Occipital lobe (tissue), 2 donors: ENCODE data around the gene FAM78A. TPM values are rescaled to one million over a fixed set of nuclear protein-coding genes. Genes with fewer than 3 reads are reported as not detected.

Source experiments
- DNase-seq: peaks from one replicate; lab custom pipeline; 2025; lab: John Stamatoyannopoulos, UW
- total RNA-seq: library from RNA; depleted of rRNA; stranded (reverse); fragments of >200 nt; gene quantifications from one replicate; pipeline ENCODE4 v1.2.3, GENCODE V29; 2014

Gene FAM78A
- total RNA-seq, result 1.7 TPM

- DNase-seq, result no peak
Measured at GRCh38 chr9:131276094-131276888, at the start of gene FAM78A. TSS of gene FAM78A (minus strand) at chr9:131276510. CDS start at chr9:131276179, 331 bp downstream.

GRCh38 chr9:131324736-131325679 is 48.7 kb upstream of the FAM78A start:
- DNase-seq, result no peak

- no peak for DNase-seq
Measured at GRCh38 chr9:131323629-131324028, 47.3 kb upstream of the FAM78A start.

GRCh38 chr9:131320031-131320685 is 43.8 kb upstream of the FAM78A start:
- DNase-seq, result no peak

- DNase-seq, result no peak
Measured at GRCh38 chr9:131319486-131319885, 43.2 kb upstream of the FAM78A start.

- DNase-seq, result no peak
Measured at GRCh38 chr9:131318231-131319085, 42.1 kb upstream of the FAM78A start.

- DNase-seq, result no peak
Measured at GRCh38 chr9:131312822-131313770, 36.8 kb upstream of the FAM78A start.

- no peak for DNase-seq
Measured at GRCh38 chr9:131312246-131312645, 35.9 kb upstream of the FAM78A start.

GRCh38 chr9:131310833-131311554 is 34.7 kb upstream of the FAM78A start:
- no peak for DNase-seq

- no peak for DNase-seq
Measured at GRCh38 chr9:131309530-131310276, 33.4 kb upstream of the FAM78A start.

GRCh38 chr9:131308906-131309529 is 32.7 kb upstream of the FAM78A start:
- no peak for DNase-seq

- DNase-seq, result no peak
Measured at GRCh38 chr9:131308452-131308851, 32.1 kb upstream of the FAM78A start.

- no peak for DNase-seq
Measured at GRCh38 chr9:131307974-131308373, 31.7 kb upstream of the FAM78A start.

- DNase-seq, result no peak
Measured at GRCh38 chr9:131306397-131307004, 30.2 kb upstream of the FAM78A start.

- DNase-seq, result no peak
Measured at GRCh38 chr9:131304676-131305355, 28.5 kb upstream of the FAM78A start.

GRCh38 chr9:131303381-131304321 is 27.3 kb upstream of the FAM78A start:
- DNase-seq, result no peak
